ENCODE data around the gene TMEM18.

- TF ChIP-seq ZNF646 (CRISPR knock-in tag; IDR thresholded peaks at IDR 0.05) (no peak), CHD2 (IDR thresholded peaks at IDR 0.05; ENCODE audit: low read depth, low read length) (no peak), ZNF460 (CRISPR knock-in tag; IDR thresholded peaks at IDR 0.05; ENCODE audit: borderline replicate concordance) (no peak), ZNF549 (CRISPR knock-in tag; IDR thresholded peaks at IDR 0.05) (no peak), PTBP1 (IDR thresholded peaks at IDR 0.05; ENCODE audit: low read depth, low read length, poor library complexity, severe bottlenecking) (no peak), POLR2A (IDR thresholded peaks at IDR 0.05; ENCODE audit: insufficient read depth in 1 of 2, low read depth in 2 of 2, low read length in 2 of 2) (no peak), SP1 (IDR thresholded peaks at IDR 0.05) (no peak), SP1 (CRISPR knock-in tag; IDR thresholded peaks at IDR 0.05) (no peak), ZBTB4 (CRISPR knock-in tag; IDR thresholded peaks at IDR 0.05; ENCODE audit: borderline replicate concordance) (no peak), MAFF (IDR thresholded peaks at IDR 0.05; ENCODE audit: low read depth, low read length) (no peak), CTCF (CRISPR knock-in tag; IDR thresholded peaks at IDR 0.05) (no peak), ZNF292 (CRISPR knock-in tag; IDR thresholded peaks at IDR 0.05; ENCODE audit: borderline replicate concordance, low read depth) (no peak), ZMAT3 (CRISPR knock-in tag; conservative IDR thresholded peaks at IDR 0.05) (no peak)
Observed at GRCh38 chr2:654896-655295, 22.3 kb downstream of the TMEM18 start.

Data from HepG2 (cell line).